NOMO-1 treated with dmso at 0.1 percent for 144 hours (cell line): ENCODE data around the gene ZNF621.
"Not testable (repeated sequence)": the region's sequence is repeated elsewhere in the genome, so short reads cannot be mapped to it uniquely, and the experiment has no call there.

Source experiments
- DNase-seq: peaks from one replicate; lab custom pipeline; 2025; ENCODE audit not compliant: unreplicated experiment; lab: John Stamatoyannopoulos, UW

ZNF621 gene

DNA sequence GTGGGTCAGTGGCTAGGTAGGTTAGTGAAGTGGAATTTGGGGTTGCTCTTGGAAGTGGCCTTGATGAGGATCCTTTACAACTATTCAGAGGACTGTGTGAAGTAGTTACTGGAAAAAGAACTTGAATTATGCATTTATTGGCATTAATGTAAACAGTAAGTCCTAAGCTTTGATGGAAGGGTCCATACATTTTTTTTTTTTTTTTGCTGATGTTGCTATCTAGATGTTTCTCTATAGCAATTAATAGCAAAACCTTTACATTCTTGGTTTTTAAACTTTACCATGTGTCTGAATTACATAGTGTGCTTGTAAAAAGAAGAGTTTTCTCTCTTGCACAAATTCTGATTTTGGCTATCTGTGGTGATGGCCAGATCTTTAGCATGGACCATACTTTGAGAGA is 9.5 kb downstream of the ZNF621 start:
- no peak for DNase-seq

DNA sequence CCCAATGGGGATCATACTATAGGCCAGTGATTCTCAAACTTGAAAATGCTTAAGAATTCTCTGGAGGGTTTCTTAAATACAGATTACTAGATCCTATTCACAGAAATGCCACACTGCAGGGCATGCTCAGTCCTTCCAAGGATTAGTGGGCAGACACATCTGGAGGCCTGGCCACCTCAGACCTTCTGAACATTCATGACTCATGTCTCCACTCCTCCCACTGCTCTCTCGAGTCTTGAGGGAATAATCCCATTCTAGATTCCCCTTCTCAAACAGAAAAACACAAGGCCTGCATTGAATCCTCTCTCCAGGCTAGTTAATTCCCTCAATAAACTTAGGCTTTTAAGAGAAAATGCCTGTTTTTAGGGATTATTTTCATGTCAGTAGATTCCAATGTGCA is 22.1 kb downstream of the ZNF621 start:
- DNase-seq = no peak

DNA sequence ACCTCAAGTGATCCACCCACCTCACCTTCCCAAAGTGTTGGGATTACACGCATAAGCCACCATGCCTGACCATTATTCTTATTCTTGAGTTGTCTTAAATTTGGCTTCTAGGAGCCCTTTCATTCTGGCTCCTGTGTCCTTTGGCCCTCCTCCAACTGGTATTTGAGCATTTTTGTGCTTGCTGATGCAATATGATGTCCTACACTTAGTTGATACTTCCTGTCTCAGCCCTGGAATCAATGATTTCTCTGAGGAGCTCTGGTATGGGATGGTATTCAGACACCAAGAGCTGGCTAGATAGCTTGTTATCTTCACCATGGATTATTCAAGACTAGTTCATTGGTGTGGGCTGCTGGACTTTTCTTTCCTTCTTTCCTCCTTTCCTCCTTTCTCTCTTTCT is 25.4 kb downstream of the ZNF621 start:
- no peak for DNase-seq

DNA sequence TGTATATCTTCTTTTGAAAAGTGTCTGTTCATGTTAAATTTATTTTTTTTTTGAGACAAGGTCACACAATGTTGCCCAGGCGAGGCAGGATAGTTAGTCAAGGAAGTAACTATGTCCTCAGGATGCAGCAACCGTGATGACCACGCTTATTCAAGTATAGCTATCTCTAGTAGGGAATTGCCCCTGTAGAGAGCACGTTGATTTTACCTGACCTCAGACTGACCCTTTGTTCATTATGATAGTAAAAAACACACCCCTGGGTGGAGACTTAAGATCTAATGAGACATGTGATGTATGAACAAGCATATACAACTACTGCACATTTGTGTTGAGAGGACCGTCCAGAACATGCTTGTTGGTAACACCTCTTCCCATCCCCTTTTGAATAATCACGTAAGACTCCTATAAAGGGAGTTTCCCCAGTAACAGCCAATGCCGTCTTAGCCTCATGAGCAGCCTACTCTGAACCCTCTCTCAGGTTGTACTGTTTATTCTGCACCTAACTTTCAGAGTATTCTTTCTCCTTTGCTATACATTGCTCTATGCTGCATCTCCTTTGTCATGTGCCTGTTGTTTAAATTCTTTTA is 32.9 kb downstream of the ZNF621 start:
- DNase-seq = no peak

DNA sequence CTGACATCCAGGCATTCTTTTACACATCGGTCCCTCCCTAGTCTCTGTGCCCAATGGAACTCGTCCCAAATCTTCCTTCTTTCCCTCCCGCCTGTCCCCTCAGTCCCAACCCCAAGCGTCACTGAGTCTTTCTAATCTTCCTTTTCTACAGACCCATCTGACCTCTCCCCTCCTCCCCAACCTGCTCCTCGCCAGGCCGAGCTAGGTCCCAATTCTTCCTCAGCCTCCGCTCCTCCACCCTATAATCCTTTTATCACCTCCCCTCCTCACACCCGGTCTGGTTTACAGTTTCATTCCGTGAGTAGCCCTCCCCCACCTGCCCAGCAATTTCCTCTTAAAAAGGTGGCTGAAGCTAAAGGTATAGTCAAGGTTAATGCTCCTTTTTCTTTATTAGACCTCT is 37.7 kb downstream of the ZNF621 start:
- DNase-seq = not testable (repeated sequence)

DNA sequence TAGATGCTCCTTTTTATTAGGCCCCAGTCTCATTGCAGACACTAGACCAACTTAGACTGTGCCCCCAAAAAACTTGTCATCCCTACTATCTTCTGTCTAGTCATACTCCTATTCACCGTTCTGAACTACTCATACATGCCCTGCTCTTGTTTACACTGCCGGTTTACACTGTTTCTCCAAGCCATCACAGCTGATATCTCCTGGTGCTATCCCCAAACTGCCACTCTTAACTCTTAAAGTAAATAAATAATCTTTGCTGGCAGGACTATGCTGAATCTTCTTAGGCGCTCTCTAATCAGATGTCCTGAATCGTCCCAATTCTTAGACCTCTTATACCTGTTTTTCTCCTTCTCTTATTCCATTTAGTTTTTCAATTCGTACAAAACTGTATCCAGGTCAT is 40.9 kb downstream of the ZNF621 start:
- not testable (repeated sequence) for DNase-seq

DNA sequence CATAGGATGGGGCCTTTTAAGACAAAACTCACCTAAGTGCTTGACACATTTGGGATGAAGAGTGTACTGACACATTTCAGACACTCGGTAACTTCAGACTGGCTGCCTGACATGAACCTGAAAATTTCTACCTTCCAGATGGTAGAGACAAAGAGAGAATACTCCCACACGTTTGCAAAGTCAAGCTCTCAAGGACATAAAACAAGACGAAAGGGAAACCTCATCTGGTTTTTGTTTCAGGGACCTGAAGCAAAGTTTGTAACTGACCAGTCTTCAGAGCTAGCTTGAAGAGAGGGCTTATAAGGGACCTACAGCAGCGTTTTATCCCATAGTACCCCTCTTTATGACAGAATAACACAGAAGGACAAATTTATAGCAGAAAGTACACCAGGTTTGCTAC is 41.9 kb downstream of the ZNF621 start:
- no peak for DNase-seq

DNA sequence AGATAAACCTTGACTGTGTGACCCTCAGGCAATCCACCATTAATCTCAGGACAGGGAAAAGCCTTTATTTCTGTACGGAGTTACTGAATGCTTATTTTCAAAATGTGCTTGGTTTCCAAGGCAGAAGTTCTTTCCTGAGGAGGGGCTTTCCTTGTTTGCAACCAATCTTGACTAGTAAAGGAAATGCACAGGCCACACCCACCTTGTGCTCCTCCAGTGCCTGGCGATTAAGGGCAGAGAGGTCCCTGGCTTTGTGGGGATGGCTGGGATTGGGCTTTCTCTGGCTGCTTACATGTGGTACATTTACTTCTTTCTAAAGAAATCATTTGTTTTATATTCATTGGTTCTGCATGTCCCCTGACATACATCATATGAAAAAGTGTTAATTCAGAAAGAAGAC is 47.8 kb downstream of the ZNF621 start:
- DNase-seq = no peak

DNA sequence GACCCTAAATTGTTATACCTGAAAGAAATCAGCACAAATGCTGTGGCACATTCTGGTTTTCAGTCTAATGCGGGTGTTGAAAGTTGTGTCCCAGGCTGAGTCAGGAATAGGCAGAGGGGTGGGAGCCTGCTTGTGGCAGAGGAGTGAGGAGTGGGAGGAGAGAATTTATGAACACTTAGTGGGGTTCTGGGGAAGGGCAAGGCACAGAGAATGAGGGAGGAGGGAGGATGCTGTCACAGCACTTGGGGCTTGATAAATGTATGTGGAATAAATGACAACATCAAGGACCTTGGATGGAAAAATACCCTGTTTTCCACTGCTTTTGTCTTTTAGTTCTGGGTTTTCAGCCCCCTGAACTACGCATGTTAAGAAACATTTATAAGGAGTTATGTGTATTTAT is 49.3 kb downstream of the ZNF621 start:
- no peak for DNase-seq

DNA sequence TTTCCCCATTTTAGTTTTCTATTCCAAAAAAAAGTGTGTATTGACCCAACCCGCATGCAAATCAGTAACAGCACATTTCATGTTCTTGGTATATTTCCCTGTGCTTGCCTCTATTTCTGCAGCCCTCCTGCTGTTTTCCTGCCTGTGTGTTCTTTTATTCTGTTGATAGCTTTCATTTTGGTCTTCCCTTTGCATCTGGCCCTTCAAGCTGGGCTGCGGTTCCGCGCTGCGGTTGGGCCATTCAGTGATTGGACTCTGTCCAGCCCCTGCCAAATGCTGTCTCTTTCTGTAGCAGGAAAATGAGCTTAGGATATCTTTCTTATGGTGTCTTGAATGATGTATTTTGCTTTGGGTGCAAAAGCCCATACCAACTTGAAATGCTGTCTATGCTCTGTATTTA is 49.9 kb downstream of the ZNF621 start:
- DNase-seq = no peak

DNA sequence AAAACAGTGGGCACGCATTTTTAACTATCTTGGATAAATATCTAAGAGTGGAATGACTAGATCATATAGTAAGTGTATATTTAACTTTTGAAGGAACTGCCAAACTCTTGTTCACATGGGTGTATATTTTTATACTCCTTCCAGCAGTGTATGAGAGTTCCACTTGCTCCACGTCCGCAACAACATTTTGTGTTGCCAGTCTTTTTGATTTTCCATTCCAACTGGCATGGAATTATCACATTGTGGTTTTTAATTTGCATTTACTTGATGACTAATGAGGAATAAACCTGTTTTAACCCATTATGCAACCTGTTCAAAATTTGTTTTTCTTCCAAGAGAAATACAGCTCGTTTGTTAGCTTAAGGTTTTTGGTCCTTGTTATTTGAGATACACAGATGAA is 51.6 kb downstream of the ZNF621 start:
- no peak for DNase-seq

DNA sequence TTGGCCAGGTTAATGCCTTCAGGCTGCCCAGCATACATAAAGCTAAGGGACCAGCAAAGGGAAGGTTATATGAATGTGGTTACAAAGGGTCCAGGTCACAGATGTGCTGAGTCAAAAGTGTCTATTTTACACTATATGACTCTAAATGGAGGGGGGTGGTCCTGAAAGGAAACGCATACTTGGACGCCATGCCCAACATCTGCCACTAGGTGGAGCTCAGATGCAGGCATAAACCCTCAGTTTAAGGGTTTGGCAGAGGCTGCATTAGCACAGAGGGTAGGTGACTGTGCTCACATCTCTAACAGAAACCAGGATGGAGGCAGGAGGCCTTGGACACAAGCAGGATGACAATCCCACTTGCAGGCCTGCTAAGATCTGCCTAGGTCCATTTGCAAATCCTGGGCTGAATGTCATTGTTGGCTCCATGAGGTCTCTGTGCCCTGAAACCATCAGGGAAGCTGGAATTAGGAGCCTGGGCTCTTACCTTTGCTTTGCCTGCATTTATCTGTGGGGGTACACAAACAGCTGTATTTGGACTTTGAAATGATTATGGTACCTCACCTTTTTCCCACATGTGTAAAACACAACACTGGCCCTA is 55.8 kb downstream of the ZNF621 start:
- DNase-seq = peak; percentile 27

DNA sequence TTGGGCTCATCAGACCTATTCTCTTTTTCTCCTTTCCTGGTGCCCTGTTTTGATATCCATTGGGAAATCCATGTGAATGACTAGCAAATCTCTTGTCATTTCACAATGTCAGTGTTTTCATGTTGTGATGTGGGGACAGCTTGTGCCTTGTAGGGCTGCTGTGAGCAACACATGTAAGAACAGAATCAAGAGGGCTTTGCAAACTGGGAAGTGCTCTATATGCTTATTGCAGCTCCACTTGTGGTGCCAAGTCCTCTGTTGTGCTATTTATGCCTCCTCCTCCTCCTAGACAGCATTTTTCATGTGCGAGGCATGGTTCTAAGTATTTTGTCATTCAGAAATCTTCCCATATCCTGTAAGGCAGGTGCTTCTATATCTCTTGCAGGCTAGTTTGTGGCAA is 56.4 kb downstream of the ZNF621 start:
- DNase-seq = no peak

DNA sequence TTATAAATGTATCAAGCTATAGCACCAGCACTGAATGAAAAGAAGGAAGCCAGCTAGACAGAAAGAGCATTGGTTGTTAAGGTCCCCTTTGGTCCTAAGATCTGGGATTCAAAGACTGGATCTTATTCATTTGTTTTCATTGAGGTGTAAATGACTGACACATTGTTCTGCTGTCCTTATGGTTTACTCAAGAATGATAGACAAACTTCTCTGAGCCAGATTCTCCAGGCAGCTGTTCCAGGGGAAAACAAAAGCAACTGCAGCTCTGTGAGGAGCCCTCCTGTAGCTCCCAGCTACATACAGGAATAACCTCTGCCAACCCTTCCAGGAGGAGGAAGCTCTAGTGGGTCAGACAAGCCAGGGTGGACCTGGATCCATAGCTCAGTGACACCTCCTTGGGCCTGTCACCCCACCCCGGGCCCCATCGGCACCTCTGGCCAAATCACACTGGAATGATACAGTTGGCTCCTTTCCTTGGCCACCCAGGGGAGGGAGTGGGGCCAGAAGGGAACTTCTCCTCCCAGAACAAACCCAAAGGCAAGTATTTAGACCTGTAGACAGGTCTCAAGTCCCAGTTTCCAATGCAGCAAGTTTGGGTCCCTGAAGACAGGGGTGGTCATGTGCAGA is 57.8 kb downstream of the ZNF621 start:
- DNase-seq = no peak

DNA sequence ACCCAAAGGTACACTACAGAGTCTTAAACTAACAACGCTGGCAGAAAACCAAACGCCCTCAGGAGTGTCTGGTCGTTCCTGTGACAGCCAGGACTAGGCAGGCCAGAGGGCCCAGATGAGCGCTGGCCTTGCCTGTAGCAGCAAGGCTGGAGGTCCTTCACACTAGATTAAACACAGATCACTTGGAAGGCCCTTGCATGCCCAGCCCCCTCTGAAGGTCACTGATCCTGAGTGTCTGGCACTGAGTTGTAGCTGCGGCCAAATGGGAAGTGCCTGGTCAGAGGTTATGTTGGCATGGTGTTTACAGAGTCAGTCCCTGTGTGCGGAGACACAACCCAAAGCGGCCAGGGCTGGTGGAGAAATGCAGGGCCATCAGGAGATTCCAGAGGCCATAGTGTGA is 58.9 kb downstream of the ZNF621 start:
- DNase-seq = no peak

DNA sequence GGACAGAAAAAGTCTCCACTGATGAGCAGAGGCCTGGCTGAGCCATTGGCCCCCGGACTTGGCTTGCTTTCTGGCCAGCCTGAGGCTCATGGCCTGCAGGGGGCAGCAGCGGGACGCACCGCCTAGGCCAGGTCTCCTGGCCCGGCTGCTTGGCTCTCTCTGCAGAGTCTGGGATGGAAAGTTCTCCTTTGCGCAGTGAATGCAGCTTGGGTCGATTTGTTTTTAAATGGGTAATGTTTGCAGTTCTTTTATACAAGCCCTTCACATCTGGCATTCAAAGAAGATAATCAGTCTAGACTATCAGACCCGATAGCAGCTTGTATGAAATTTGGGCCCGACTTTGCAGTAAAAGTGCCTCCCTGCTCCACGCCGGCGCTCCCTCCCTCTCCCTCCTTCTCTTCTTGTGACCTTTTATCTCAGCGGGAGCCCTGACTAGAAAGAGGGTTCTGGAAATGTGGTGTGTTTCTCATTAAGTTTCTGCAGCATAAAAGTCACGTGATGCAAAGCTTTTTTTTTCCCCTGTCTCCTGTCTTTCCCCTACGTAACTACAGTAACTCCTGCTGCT is 59.9 kb downstream of the ZNF621 start:
- peak; percentile 27 for DNase-seq

DNA sequence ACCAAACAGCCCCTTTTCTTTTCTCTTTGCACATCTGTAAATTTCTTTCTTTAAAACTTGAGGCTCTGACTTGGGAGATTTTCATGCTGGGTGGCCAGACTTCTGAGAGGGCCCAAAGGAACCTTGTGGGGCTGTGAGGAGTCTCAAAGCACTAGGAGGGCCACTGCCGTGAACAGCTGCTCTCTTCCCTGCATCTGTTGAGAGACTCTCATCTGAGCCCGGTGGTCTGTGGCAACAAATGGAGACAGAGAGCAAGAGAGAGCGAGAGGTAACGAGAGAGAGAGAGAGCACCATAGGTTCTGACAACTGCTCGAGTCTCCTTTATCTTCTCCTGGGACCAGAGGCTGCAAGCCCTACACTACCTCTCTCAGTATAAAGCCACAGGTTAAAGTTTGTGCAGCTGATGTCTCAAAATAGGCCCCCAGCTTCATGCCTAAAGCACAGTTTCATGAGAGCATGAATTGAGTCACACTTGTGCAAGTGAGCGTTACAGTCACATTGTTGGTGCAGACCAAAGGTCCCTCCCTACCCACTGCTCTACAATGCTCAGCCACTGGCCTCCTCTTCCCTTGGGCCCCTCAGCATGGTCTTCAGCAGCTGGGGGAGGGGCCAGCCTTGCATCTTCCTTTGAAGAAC is 60.7 kb downstream of the ZNF621 start:
- no peak for DNase-seq

DNA sequence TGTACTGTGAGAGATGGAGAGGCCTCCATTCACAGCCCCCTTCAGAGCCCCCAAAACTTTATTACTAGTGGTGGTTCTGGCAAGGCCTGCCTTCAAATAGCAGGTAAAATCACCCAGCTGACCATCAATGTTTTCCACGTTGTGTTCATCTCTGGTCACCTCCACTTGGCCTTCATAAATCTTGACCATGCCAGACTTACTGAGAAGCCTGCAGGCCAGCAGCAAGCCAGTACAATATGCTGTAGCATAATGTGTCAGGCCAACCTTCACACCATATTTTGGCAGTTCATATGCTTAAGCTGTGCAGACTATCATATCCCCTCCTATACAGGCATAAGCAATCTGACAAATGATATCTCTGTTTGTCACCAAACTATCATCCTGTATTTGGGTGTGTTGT is 62.1 kb downstream of the ZNF621 start:
- no peak for DNase-seq

DNA sequence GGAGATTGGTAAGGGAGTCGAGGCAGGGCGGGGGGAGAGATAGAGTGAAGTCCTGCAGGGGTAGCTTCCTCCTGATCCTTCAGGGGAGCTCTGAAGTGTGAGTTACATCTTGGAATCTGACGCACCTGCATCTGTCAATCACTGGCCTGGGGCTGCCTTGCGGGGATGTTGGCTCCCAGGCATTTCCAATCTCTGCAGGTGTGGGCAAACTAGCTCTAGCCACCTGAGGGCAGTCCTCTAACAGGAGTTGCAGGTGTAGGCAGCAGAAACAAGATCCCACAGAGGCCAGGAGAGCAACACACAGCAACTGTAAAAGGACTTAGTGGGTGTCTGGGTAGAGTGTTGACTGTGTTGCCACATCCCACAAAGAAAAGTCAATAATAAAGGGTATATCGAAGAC is 63.6 kb downstream of the ZNF621 start:
- no peak for DNase-seq
